Measurements from ENCODE around the gene CLMN. TPM values are rescaled to one million over a fixed set of nuclear protein-coding genes. Genes with fewer than 3 reads are reported as not detected.
"Not testable (repeated sequence)": the region's sequence is repeated elsewhere in the genome, so short reads cannot be mapped to it uniquely, and the experiment has no call there.

CLMN gene
- total RNA-seq, 1 donor from 2014 or later: 6.3 TPM

DNA sequence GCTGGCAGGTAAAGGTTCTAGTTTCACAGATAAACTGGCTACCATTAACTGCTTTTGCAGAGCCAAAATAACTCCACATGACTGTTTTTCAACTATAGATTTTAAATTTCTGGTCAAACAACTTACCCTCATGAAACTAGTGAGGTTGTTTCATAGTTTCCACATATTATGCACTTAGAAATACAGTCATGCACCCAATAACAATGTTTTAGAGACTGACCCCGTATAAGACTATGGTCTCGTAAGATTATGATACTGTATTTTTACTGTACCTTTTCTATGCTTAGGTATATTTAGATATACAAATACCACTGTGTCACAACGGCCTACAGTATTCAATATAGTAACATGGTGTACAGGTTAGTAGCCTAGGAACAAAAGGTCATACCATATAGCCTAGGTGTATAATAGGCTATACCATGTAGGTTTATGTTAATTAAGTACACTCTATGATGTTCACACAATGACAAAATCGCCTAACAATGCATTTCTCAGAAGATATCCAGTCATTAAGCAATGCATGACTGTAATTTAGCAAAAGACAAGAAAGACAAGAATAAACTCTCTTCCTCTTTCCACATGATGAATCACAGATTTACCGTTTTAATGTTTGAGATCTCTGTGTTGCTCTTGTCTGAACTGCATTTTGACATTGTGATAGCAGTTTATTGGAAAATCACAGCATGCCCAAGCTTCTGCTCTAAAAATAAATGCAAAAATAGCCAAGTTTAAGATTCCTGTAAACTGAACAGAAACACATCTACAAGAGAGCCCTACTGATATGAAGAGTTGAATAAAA is 179.4 kb downstream of the CLMN start:
- Mint-ChIP-seq H3K4me3 (no peak overlapping the region), H3K36me3 (peaks cover 16% of the 10 kb centered on the region), H3K27me3 (ENCODE audit: insufficient read depth, low read depth) (peaks cover 2% of the 10 kb centered on the region), H3K27ac (no peak overlapping the region), H3K4me1 (peaks cover 40% of the 10 kb centered on the region), H3K9me3 (peaks cover 12% of the 10 kb centered on the region)
- Histone ChIP-seq H3K27ac (no peak overlapping the region), H3K79me2 (ENCODE audit: low read depth) (peaks cover 97% of the 10 kb centered on the region), H3K27me3 (no peaks in the 10 kb centered on the region), H3K4me1 (peaks cover 50% of the 10 kb centered on the region), H2AFZ (replicated peaks) (no peak overlapping the region), H3K9ac (no peak overlapping the region), H3K4me3 (no peak overlapping the region), H3K36me3 (no peaks in the 10 kb centered on the region), H3K9me3 (ENCODE audit: low read depth) (peaks cover 3% of the 10 kb centered on the region), H3F3A (ENCODE audit: low read depth) (peaks cover 25% of the 10 kb centered on the region), H3K4me2 (no peak overlapping the region), H4K20me1 (ENCODE audit: low read depth) (peaks cover 20% of the 10 kb centered on the region)
- no peak for DNase-seq (ENCODE audit: low spot score)
- TF ChIP-seq EZH2phosphoT487 (IDR thresholded peaks at IDR 0.05) (no peak), EZH2 (IDR thresholded peaks at IDR 0.05) (no peak)
- TF ChIP-seq, protein P1, sequence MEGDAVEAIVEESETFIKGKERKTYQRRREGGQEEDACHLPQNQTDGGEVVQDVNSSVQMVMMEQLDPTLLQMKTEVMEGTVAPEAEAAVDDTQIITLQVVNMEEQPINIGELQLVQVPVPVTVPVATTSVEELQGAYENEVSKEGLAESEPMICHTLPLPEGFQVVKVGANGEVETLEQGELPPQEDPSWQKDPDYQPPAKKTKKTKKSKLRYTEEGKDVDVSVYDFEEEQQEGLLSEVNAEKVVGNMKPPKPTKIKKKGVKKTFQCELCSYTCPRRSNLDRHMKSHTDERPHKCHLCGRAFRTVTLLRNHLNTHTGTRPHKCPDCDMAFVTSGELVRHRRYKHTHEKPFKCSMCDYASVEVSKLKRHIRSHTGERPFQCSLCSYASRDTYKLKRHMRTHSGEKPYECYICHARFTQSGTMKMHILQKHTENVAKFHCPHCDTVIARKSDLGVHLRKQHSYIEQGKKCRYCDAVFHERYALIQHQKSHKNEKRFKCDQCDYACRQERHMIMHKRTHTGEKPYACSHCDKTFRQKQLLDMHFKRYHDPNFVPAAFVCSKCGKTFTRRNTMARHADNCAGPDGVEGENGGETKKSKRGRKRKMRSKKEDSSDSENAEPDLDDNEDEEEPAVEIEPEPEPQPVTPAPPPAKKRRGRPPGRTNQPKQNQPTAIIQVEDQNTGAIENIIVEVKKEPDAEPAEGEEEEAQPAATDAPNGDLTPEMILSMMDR (IDR thresholded peaks at IDR 0.05): no peak

DNA sequence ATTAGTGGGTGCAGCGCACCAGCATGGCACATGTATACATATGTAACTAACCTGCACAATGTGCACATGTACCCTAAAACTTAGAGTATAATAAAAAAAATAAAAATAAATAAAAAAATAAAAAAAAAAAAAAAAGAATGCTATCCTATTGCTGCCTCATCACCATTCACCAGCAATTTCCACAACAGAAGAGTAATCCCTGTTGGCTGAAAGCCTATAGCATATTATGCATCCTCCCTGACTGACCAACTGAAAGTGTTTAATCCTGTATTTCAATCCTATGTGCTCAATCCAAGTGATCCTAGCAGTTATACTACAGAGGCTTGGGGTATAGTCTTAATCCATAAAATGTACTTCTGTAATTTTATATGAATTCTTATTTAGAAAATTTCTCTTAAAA is 180.8 kb downstream of the CLMN start:
- no peak overlapping the region for H3K4me3 ChIP-seq
- no peaks in the 10 kb centered on the region for H3K9me3 ChIP-seq (ENCODE audit: low read depth)
- H3K27me3 ChIP-seq: no peaks in the 10 kb centered on the region
- Mint-ChIP-seq H3K4me1 (peaks cover 53% of the 10 kb centered on the region), H3K4me3 (no peak overlapping the region), H3K9me3 (no peaks in the 10 kb centered on the region), H3K27me3 (ENCODE audit: insufficient read depth, low read depth) (peaks cover 2% of the 10 kb centered on the region), H3K36me3 (peaks cover 9% of the 10 kb centered on the region), H3K27ac (peak overlapping the region; percentile 84)
- peaks cover 57% of the 10 kb centered on the region for H3K4me1 ChIP-seq
- no peak overlapping the region for H3K9ac ChIP-seq
- no peaks in the 10 kb centered on the region for H3K36me3 ChIP-seq
- peaks cover 97% of the 10 kb centered on the region for H3K79me2 ChIP-seq (ENCODE audit: low read depth)
- H4K20me1 ChIP-seq (ENCODE audit: low read depth): peaks cover 22% of the 10 kb centered on the region
- TF ChIP-seq, protein P1 (IDR thresholded peaks at IDR 0.05): no peak
- TF ChIP-seq EZH2phosphoT487 (IDR thresholded peaks at IDR 0.05) (no peak), EZH2 (IDR thresholded peaks at IDR 0.05) (no peak)
- no peak overlapping the region for H3K4me2 ChIP-seq
- H3F3A ChIP-seq (ENCODE audit: low read depth): peaks cover 29% of the 10 kb centered on the region
- H2AFZ ChIP-seq (replicated peaks): no peak overlapping the region
- H3K27ac ChIP-seq: no peak overlapping the region
- no peak for DNase-seq (ENCODE audit: low spot score)

DNA sequence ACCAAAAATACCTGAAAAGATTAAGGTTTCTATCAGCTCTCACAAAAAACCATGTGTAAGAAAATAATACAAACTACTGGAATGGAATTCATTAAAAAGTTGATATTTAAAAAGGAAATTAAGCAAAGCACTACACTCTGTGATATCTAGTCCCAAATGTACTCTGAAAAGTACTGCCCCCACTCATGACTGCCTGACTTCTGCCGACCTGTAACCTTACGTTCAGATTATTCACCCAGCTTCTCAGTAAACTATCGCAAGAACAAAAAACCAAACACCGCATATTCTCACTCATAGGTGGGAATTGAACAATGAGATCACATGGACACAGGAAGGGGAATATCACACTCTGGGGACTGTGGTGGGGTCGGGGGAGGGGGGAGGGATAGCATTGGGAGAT is 181.3 kb downstream of the CLMN start:
- H2AFZ ChIP-seq (replicated peaks); H3K9ac ChIP-seq; H3K27me3 Mint-ChIP-seq (ENCODE audit: insufficient read depth, low read depth); DNase-seq (ENCODE audit: low spot score); H3K9me3 ChIP-seq (ENCODE audit: low read depth); H3K9me3 Mint-ChIP-seq; H3K4me3 ChIP-seq; H3K36me3 Mint-ChIP-seq; H3K27me3 ChIP-seq; H3K36me3 ChIP-seq: not testable (repeated sequence)
- Histone ChIP-seq H3K4me1 (peaks cover 61% of the 10 kb centered on the region), H3F3A (ENCODE audit: low read depth) (peaks cover 32% of the 10 kb centered on the region), H4K20me1 (ENCODE audit: low read depth) (peaks cover 27% of the 10 kb centered on the region), H3K27ac (peak overlapping the region; percentile 50), H3K4me2 (peak overlapping the region; percentile 57), H3K79me2 (ENCODE audit: low read depth) (peaks cover 97% of the 10 kb centered on the region)
- Mint-ChIP-seq H3K27ac (peak overlapping the region; percentile 94), H3K4me3 (peak overlapping the region; percentile 9), H3K4me1 (peaks cover 57% of the 10 kb centered on the region)

DNA sequence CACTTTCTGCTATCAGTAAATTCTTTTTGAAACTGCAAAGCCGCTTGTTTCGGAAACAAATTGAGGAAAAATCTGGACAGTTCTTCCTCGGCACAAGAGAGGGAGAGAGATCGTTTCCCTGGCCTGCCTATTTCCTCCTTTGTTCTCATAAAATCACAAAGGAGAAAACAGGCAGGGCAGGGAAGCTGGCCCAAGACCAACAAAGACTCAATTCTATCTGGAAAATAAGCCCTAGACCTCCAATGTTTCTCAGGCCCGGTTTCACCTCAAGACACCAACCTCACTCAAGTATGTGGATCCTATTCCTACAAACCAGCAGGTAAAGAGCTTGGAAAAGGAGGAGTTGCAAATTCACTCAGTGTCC is 181.9 kb downstream of the CLMN start:
- H3K4me2 ChIP-seq: peak overlapping the region; percentile 57
- H3K9me3 Mint-ChIP-seq: no peaks in the 10 kb centered on the region
- H3K9me3 ChIP-seq (ENCODE audit: low read depth): no peaks in the 10 kb centered on the region
- DNase-seq (ENCODE audit: low spot score): peak; percentile 56
- H3K27me3 Mint-ChIP-seq (ENCODE audit: insufficient read depth, low read depth): peaks cover 2% of the 10 kb centered on the region
- peaks cover 33% of the 10 kb centered on the region for H4K20me1 ChIP-seq (ENCODE audit: low read depth)
- H3K79me2 ChIP-seq (ENCODE audit: low read depth): peaks cover 92% of the 10 kb centered on the region
- H3K4me3 ChIP-seq: peak overlapping the region; percentile 2
- H3K27ac Mint-ChIP-seq: peak overlapping the region; percentile 90
- peaks cover 25% of the 10 kb centered on the region for H3F3A ChIP-seq (ENCODE audit: low read depth)
- H2AFZ ChIP-seq (replicated peaks): no peak overlapping the region
- H3K36me3 ChIP-seq: no peaks in the 10 kb centered on the region
- H3K4me3 Mint-ChIP-seq: no peak overlapping the region
- no peak overlapping the region for H3K9ac ChIP-seq
- peaks cover 62% of the 10 kb centered on the region for H3K4me1 ChIP-seq
- H3K4me1 Mint-ChIP-seq: peaks cover 63% of the 10 kb centered on the region
- TF ChIP-seq EZH2 (IDR thresholded peaks at IDR 0.05): no peak
- TF ChIP-seq, protein P1 (IDR thresholded peaks at IDR 0.05): no peak
- no peak for TF ChIP-seq EZH2phosphoT487 (IDR thresholded peaks at IDR 0.05)
- H3K27ac ChIP-seq: peak overlapping the region; percentile 50
- no peaks in the 10 kb centered on the region for H3K27me3 ChIP-seq
- H3K36me3 Mint-ChIP-seq: peaks cover 9% of the 10 kb centered on the region

All from neural progenitor cell (in vitro differentiated cells).